Measurements from ENCODE around the gene STXBP4.

The STXBP4 gene

GRCh38 chr17:54972406-54973138 is 4.0 kb downstream of the STXBP4 start:
- no peak for DNase-seq

GRCh38 chr17:54974759-54975158 is 6.2 kb downstream of the STXBP4 start:
- no peak for DNase-seq

GRCh38 chr17:54976316-54976715 is 7.8 kb downstream of the STXBP4 start:
- no peak for DNase-seq

- no peak for DNase-seq
These were observed 9.2 kb downstream of the STXBP4 start for GRCh38 chr17:54977744-54978143.

- DNase-seq = no peak
These were observed 11.1 kb downstream of the STXBP4 start for GRCh38 chr17:54979657-54980056.

- DNase-seq = no peak
These were observed 11.8 kb downstream of the STXBP4 start for GRCh38 chr17:54980375-54980774.

- no peak for DNase-seq
These were observed 13.8 kb downstream of the STXBP4 start for GRCh38 chr17:54982399-54982798.

- DNase-seq = no peak
These were observed 14.7 kb downstream of the STXBP4 start for GRCh38 chr17:54983260-54983659.

GRCh38 chr17:54985476-54985875 is 16.9 kb downstream of the STXBP4 start:
- no peak for DNase-seq

GRCh38 chr17:54990118-54990517 is 21.6 kb downstream of the STXBP4 start:
- no peak for DNase-seq

- DNase-seq = no peak
These were observed 23.0 kb downstream of the STXBP4 start for GRCh38 chr17:54991567-54991966.

GRCh38 chr17:54992797-54993639 is 24.5 kb downstream of the STXBP4 start:
- DNase-seq = peak; percentile 26

GRCh38 chr17:54996441-54996840 is 27.9 kb downstream of the STXBP4 start:
- no peak for DNase-seq

- DNase-seq = no peak
These were observed 33.9 kb downstream of the STXBP4 start for GRCh38 chr17:55002458-55002857.

- no peak for DNase-seq
These were observed 35.9 kb downstream of the STXBP4 start for GRCh38 chr17:55004484-55004883.

- no peak for DNase-seq
These were observed 37.0 kb downstream of the STXBP4 start for GRCh38 chr17:55005520-55005919.

GRCh38 chr17:55023626-55024025 is 55.1 kb downstream of the STXBP4 start:
- DNase-seq = no peak

- DNase-seq = no peak
These were observed 69.3 kb downstream of the STXBP4 start for GRCh38 chr17:55037828-55038227.

- no peak for DNase-seq
These were observed 69.7 kb downstream of the STXBP4 start for GRCh38 chr17:55038291-55038690.

- no peak for DNase-seq
These were observed 72.0 kb downstream of the STXBP4 start for GRCh38 chr17:55040611-55041010.

- no peak for DNase-seq
These were observed 85.3 kb downstream of the STXBP4 start for GRCh38 chr17:55053855-55054254.

GRCh38 chr17:55054429-55054828 is 85.9 kb downstream of the STXBP4 start:
- no peak for DNase-seq

- DNase-seq = peak; percentile 60
These were observed 88.0 kb downstream of the STXBP4 start for GRCh38 chr17:55056526-55056925.

- DNase-seq = no peak
These were observed 88.6 kb downstream of the STXBP4 start for GRCh38 chr17:55057184-55057583.
